ENCODE results near the gene OR52N5. TPM values are rescaled to one million over a fixed set of nuclear protein-coding genes. Genes with fewer than 3 reads are reported as not detected.

The OR52N5 gene
- polyA plus RNA-seq, 3 donors = not detected

DNA sequence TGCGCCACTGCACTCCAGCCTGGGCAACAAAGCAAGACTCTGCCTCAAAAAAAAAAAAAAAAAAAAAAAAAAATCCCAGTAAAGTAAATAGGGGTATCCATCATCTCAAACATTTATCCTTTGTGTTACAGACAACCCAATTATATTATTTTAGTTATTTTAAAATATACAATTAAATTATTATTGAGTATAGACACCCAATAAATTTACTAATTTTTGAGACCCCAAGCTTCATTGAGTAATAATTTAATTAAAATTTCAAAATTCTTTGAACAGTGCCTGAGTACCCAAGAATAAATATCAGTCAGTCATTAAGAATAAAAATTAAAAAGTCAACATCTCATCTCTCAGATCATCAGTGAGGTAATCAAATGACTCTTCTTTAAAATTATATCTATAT is 29.2 kb downstream of the OR52N5 start, which contains the start of gene OR52N4:
TSS of gene OR52N4 (plus strand) at position 301 of the 400 bp plus-strand sequence. CDS start 498 bp downstream, outside the sequence.
- Mint-ChIP-seq H3K4me1 (no peaks in the 10 kb centered on the region), H3K27me3 (ENCODE audit: low read depth in 3 of 3) (no peaks in the 10 kb centered on the region), H3K4me3 (no peak within 1 kb of the TSS), H3K36me3 (no peaks in the 10 kb centered on the region), H3K27ac (no peak within 1 kb of the TSS), H3K9me3 (peaks cover 0 to 3% (median 0%) of the 10 kb centered on the region in 7 donors)
- intact Hi-C loops (cut with micrococcal nuclease) = no loop called here
- Histone ChIP-seq H2AFZ (ENCODE audit: insufficient read depth, low read depth, low read length, poor library complexity, severe bottlenecking) (no peak within 1 kb of the TSS), H4K20me1 (ENCODE audit: insufficient read depth, low read length) (no peaks in the 10 kb centered on the region), H3K36me3 (replicated peaks in 1 of 2; ENCODE audit: control insufficient read depth in 1 of 2, insufficient read depth in 2 of 2, low read length in 2 of 2) (no peaks in the 10 kb centered on the region), H3K4me1 (ENCODE audit: control insufficient read depth in 1 of 2, insufficient read depth in 2 of 2, low read length in 2 of 2) (no peaks in the 10 kb centered on the region), H3K4me3 (replicated peaks in 1 of 3; ENCODE audit: low read depth in 2 of 3, low read length in 3 of 3) (no peak within 1 kb of the TSS), H3K79me2 (ENCODE audit: insufficient read depth, low read length) (no peaks in the 10 kb centered on the region), H3K9ac (ENCODE audit: insufficient read depth, low read length, poor library complexity, severe bottlenecking) (no peak within 1 kb of the TSS), H3K27ac (ENCODE audit: low read depth in 1 of 2, low read length in 2 of 2) (no peak within 1 kb of the TSS), H3K9me3 (replicated peaks in 1 of 2; ENCODE audit: control insufficient read depth in 1 of 2, insufficient read depth in 1 of 2, low read length in 2 of 2) (no peaks in the 10 kb centered on the region), H3K4me2 (replicated peaks; ENCODE audit: extremely low read depth, low read length, poor library complexity, severe bottlenecking) (no peak within 1 kb of the TSS), H3K27me3 (ENCODE audit: control insufficient read depth in 2 of 2, insufficient read depth in 2 of 2, low read length in 2 of 2) (no peaks in the 10 kb centered on the region)
- DNase-seq = no peak
- WGBS (ENCODE audit: insufficient coverage) = no CpG with 5 or more reads among the region's 1 CpG
- TF ChIP-seq, protein P1, sequence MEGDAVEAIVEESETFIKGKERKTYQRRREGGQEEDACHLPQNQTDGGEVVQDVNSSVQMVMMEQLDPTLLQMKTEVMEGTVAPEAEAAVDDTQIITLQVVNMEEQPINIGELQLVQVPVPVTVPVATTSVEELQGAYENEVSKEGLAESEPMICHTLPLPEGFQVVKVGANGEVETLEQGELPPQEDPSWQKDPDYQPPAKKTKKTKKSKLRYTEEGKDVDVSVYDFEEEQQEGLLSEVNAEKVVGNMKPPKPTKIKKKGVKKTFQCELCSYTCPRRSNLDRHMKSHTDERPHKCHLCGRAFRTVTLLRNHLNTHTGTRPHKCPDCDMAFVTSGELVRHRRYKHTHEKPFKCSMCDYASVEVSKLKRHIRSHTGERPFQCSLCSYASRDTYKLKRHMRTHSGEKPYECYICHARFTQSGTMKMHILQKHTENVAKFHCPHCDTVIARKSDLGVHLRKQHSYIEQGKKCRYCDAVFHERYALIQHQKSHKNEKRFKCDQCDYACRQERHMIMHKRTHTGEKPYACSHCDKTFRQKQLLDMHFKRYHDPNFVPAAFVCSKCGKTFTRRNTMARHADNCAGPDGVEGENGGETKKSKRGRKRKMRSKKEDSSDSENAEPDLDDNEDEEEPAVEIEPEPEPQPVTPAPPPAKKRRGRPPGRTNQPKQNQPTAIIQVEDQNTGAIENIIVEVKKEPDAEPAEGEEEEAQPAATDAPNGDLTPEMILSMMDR (IDR thresholded peaks at IDR 0.05) = no peak

DNA sequence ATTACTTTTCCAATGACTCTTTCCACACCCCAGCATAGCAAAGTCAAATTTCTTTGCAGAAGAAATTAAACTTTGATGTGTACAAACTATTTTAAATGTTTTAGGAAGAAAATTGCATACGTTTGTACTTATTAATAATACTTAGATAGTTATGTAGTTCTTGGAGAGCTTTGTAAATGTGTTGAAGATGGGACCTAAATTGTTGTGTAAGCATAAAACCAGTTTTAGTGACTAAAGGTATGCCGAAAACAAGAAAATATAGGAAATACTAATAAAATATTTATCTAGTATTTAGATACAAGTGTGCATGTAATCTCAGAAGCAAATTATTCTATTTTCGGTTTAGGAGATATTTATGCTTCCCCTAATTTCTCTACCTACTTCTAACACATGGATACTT is 33.3 kb downstream of the OR52N5 start:
- intact Hi-C loops (cut with micrococcal nuclease) = no loop called here
- Histone ChIP-seq H3K27me3 (ENCODE audit: control insufficient read depth in 2 of 2, insufficient read depth in 2 of 2, low read length in 2 of 2) (no peaks in the 10 kb centered on the region), H3K9ac (ENCODE audit: insufficient read depth, low read length, poor library complexity, severe bottlenecking) (no peak overlapping the region), H3K4me2 (replicated peaks; ENCODE audit: extremely low read depth, low read length, poor library complexity, severe bottlenecking) (no peak overlapping the region), H2AFZ (ENCODE audit: insufficient read depth, low read depth, low read length, poor library complexity, severe bottlenecking) (no peak overlapping the region), H3K36me3 (replicated peaks in 1 of 2; ENCODE audit: control insufficient read depth in 1 of 2, insufficient read depth in 2 of 2, low read length in 2 of 2) (no peaks in the 10 kb centered on the region), H3K4me3 (replicated peaks in 1 of 3; ENCODE audit: low read depth in 2 of 3, low read length in 3 of 3) (no peak overlapping the region), H3K4me1 (ENCODE audit: control insufficient read depth in 1 of 2, insufficient read depth in 2 of 2, low read length in 2 of 2) (no peaks in the 10 kb centered on the region), H4K20me1 (ENCODE audit: insufficient read depth, low read length) (no peaks in the 10 kb centered on the region), H3K79me2 (ENCODE audit: insufficient read depth, low read length) (no peaks in the 10 kb centered on the region), H3K27ac (ENCODE audit: low read depth in 1 of 2, low read length in 2 of 2) (no peak overlapping the region), H3K9me3 (replicated peaks in 1 of 2; ENCODE audit: control insufficient read depth in 1 of 2, insufficient read depth in 1 of 2, low read length in 2 of 2) (no peaks in the 10 kb centered on the region)
- no peak for DNase-seq
- Mint-ChIP-seq H3K9me3 (peaks cover 0 to 4% (median 0%) of the 10 kb centered on the region in 7 donors), H3K4me3 (no peak overlapping the region), H3K27me3 (ENCODE audit: low read depth in 3 of 3) (peaks cover 0 to 3% (median 0%) of the 10 kb centered on the region in 3 donors), H3K4me1 (no peaks in the 10 kb centered on the region), H3K36me3 (no peaks in the 10 kb centered on the region), H3K27ac (no peak overlapping the region)
- TF ChIP-seq, protein P1 (IDR thresholded peaks at IDR 0.05) = no peak
- WGBS (ENCODE audit: insufficient coverage) = no CpG with 5 or more reads among the region's 3 CpGs

Measured in CD14-positive monocyte (primary cell).